Measurements from ENCODE around the gene TVP23A.

DNA sequence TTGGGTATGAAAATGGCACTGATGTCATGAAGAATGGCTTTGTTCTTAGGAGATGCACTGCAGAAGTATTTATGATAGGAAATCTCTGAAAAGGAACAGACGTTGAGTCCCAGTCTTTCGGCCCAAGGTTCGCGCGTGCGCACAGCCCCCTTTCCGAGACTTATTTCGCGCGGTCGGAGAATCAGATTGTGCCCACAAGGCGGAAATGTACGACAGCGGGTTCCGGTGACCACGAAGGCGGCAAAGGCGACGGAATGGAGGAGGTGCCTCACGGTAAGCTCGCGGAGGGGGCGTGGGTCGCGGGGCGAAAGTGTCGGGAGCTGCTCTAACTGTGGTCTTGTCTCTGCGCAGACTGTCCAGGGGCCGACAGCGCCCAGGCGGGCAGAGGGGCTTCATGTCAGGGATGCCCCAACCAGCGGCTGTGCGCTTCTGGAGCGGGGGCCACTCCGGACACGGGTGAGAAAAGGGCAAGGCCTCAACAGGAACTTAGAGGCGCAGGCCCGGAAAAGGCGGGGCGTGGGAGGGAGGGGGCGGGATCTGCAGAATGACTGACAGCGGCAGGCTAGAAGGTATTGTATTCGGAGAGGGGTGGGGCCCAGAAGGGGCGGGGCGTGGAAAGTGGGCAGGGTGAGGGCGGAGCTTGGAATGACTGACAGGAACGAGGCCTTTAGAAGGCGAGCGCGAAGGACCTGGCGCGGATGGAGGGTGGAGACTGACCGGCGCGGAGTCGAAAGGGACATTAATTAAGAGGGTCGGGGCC, 74.8 kb downstream of the TVP23A start, which contains the start of gene NUBP1:
- TF ChIP-seq ZBTB33 (IDR thresholded peaks at IDR 0.05; ENCODE audit: borderline replicate concordance, low read depth) = no peak
- no peak for TF ChIP-seq CTCF (IDR thresholded peaks at IDR 0.05)
- peak; percentile 29; the same call in 1 of the 2 replicates for TF ChIP-seq TAF1 (IDR thresholded peaks at IDR 0.05; ENCODE audit: borderline replicate concordance, low read depth, low read length)
- peak; percentile 95 for TF ChIP-seq POLR2AphosphoS5 (IDR thresholded peaks at IDR 0.05; ENCODE audit: low read depth, low read length)
- TF ChIP-seq EP300 (IDR thresholded peaks at IDR 0.05; ENCODE audit: borderline replicate concordance in 1 of 2, low read depth in 1 of 2, low read length in 1 of 2) = no peak
- TF ChIP-seq GABPA (IDR thresholded peaks at IDR 0.05; ENCODE audit: low read depth) = peak; percentile 91
- TF ChIP-seq EZH2phosphoT487 (IDR thresholded peaks at IDR 0.05; ENCODE audit: borderline replicate concordance, low read depth) = no peak
- TF ChIP-seq CHD2 (IDR thresholded peaks at IDR 0.05; ENCODE audit: low read length, partially characterized antibody) = no peak
- peak; percentile 85 for TF ChIP-seq NRF1 (IDR thresholded peaks at IDR 0.05; ENCODE audit: low read depth, low read length)
- TF ChIP-seq TCF12 (IDR thresholded peaks at IDR 0.05) = no peak
